ENCODE data around the gene VEPH1. TPM values are rescaled to one million over a fixed set of nuclear protein-coding genes. Genes with fewer than 3 reads are reported as not detected.
A peak's percentile ranks its signal among the peaks of the same experiment; 100 is the strongest.

VEPH1 gene
- total and polyA plus RNA-seq, 2 experiments from 2014 or later, result 36.8 to 44.0 TPM

DNA sequence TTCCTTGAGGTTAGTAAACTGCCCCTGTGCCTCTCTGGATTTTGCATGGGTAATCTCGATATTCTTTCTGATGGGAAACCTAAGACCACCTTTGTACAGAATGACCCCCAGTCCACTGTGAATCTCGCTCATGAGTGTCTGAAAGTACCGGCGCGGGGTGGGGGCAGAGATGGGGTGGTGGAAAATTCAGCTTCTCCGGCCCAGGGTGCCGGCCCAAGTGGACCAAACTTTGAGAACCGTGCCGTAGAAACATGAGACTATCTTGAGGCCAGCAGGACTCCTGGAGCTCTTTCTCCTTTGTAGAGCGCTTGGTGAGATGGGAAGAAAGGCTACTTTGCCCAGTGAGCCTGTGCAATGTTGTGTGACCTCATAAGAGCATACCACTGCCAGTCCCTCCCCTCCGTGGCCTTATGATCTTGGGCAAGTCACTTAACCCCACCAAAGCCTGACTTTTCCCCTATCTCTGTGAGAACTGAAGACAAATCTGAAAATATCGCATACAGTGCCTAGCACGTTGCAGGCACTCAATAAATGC, 40.4 kb upstream of the VEPH1 start:
- H4K20me1 ChIP-seq (ENCODE audit: insufficient read depth), result no peaks in the 10 kb centered on the region
- H3K36me3 ChIP-seq (ENCODE audit: low read depth), result no peaks in the 10 kb centered on the region
- H3K27me3 ChIP-seq (replicated peaks; ENCODE audit: insufficient read depth), result no peaks in the 10 kb centered on the region
- H3K4me2 ChIP-seq (ENCODE audit: unreplicated experiment), result peak overlapping the region; percentile 90
- peak; percentile 43 for DNase-seq
- H3K9ac ChIP-seq, result peak overlapping the region; percentile 83
- no peak overlapping the region for H3K27ac ChIP-seq
- no peaks in the 10 kb centered on the region for H3K9me2 ChIP-seq (ENCODE audit: insufficient read depth)
- peaks cover 18% of the 10 kb centered on the region for H3F3A ChIP-seq (ENCODE audit: insufficient read depth)
- 51 to 54% methylated on average over 13 of the region's 13 CpGs for WGBS, 2 experiments (ENCODE audit: low coverage in 1 of 2, low lambda C conversion rate in 2 of 2, missing lambda C conversion rate in 2 of 2)
- H2AFZ ChIP-seq, result peak overlapping the region; percentile 95
- peaks cover 13% of the 10 kb centered on the region for H3K79me2 ChIP-seq (ENCODE audit: insufficient read depth)
- peaks cover 11% of the 10 kb centered on the region; the same call in 1 of the 2 replicates for H3K4me1 ChIP-seq (ENCODE audit: insufficient read depth)
- peak overlapping the region; percentile 79 for H3K4me3 ChIP-seq
- TF ChIP-seq EZH2 (IDR thresholded peaks at IDR 0.05; ENCODE audit: insufficient read depth, poor library complexity, severe bottlenecking) (no peak), EZH2phosphoT487 (IDR thresholded peaks at IDR 0.05; ENCODE audit: insufficient read depth, low read depth) (no peak)
- H3K9me3 ChIP-seq (ENCODE audit: low read depth), result no peaks in the 10 kb centered on the region
- in situ Hi-C loops (cut with MboI), result no loop called here

DNA sequence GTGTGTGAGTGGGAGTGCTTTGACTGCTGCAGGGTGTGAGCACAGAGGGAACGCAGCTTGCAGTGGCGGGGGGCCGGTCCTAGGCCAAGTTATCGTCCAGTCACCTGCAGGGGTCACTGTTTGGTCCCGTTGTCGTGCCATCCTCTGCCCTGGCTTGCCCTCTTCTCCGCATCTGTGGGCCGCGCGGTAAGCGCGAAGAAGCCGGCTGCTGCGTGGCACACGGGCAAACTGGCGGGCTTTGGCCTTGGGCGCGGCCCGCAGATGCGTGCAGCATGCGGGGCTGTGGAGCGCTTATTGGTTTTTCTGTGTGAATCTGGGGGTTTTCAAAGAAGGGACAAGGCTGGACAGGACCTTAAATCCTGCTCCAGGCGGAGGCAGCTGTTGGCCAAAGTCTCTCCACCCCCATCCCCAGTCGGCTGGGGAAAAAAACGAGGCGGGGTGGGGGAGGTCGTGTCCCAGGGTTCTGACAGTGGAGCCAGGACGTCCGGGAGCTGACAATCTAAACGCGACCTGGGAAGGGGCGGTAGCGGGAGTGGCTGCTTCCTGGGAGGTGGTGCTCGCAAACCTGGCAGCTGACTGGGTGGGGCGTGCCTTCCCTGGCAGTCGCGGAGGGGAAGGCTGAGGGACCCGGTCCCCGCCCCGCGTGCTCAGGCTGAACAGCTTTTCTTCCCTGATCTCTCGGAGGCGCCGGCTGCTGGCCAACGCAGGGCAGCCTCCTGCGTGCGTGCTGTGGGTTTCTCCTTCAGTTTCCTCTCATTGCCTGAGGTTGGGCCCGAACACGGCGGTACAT, 39.7 kb upstream of the VEPH1 start:
- H3K27ac ChIP-seq, result no peak overlapping the region
- TF ChIP-seq EZH2 (IDR thresholded peaks at IDR 0.05; ENCODE audit: insufficient read depth, poor library complexity, severe bottlenecking), result no peak
- TF ChIP-seq EZH2phosphoT487 (IDR thresholded peaks at IDR 0.05; ENCODE audit: insufficient read depth, low read depth), result no peak
- H3K27me3 ChIP-seq (replicated peaks; ENCODE audit: insufficient read depth), result no peaks in the 10 kb centered on the region
- peaks cover 11% of the 10 kb centered on the region; the same call in 1 of the 2 replicates for H3K4me1 ChIP-seq (ENCODE audit: insufficient read depth)
- in situ Hi-C loops (cut with MboI), result no loop called here
- peak overlapping the region; percentile 95 for H2AFZ ChIP-seq
- WGBS, 2 experiments (ENCODE audit: low coverage in 1 of 2, low lambda C conversion rate in 2 of 2, missing lambda C conversion rate in 2 of 2), result 9 to 12% methylated on average over 47 to 50 of the region's 50 CpGs
- peaks cover 18% of the 10 kb centered on the region for H3F3A ChIP-seq (ENCODE audit: insufficient read depth)
- H4K20me1 ChIP-seq (ENCODE audit: insufficient read depth), result no peaks in the 10 kb centered on the region
- H3K36me3 ChIP-seq (ENCODE audit: low read depth), result no peaks in the 10 kb centered on the region
- peak overlapping the region; percentile 83 for H3K9ac ChIP-seq
- peak overlapping the region; percentile 79 for H3K4me3 ChIP-seq
- H3K4me2 ChIP-seq (ENCODE audit: unreplicated experiment), result peak overlapping the region; percentile 90
- peak; percentile 89 for DNase-seq
- no peaks in the 10 kb centered on the region for H3K9me3 ChIP-seq (ENCODE audit: low read depth)
- no peaks in the 10 kb centered on the region for H3K9me2 ChIP-seq (ENCODE audit: insufficient read depth)
- H3K79me2 ChIP-seq (ENCODE audit: insufficient read depth), result peaks cover 6% of the 10 kb centered on the region

DNA sequence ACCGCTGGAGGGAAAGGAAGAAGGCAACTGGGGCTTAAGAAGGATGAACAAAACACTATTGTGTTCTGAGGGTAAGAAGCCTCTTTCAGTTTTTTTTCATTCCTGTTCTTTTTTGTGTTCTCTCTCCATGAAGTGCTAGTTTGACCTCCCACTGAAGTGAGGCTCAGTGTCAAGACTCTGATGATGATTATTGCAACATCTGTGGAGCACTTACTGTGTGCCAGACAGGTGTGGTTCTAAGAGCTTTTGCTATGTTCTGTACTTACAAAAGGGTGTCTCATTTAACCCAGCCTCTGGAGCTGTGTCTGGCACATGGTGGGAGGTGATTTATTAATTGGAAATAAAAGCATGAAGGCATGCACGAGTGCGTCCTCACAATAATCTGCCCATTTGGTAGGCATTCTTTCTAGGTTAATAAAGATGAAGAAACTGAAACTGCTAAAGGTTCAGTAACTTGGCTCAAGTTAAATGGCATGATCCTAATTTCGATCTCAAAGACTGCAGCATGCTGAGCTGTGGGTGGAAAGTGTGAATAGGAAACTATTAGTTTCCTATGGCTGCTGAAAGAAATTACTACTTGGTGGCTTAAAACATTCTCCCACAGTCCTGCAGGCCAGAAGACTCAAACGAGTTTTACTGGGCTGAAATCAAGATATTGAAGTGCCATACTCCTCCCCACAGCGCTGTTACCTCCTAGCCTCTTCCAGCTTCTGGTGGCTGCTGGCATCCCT, 38.5 kb upstream of the VEPH1 start:
- H3K4me3 ChIP-seq, result no peak overlapping the region
- H3K9ac ChIP-seq, result no peak overlapping the region
- TF ChIP-seq EZH2 (IDR thresholded peaks at IDR 0.05; ENCODE audit: insufficient read depth, poor library complexity, severe bottlenecking), result no peak
- no peaks in the 10 kb centered on the region for H3K9me3 ChIP-seq (ENCODE audit: low read depth)
- no peaks in the 10 kb centered on the region for H3K36me3 ChIP-seq (ENCODE audit: low read depth)
- peaks cover 11% of the 10 kb centered on the region; the same call in 1 of the 2 replicates for H3K4me1 ChIP-seq (ENCODE audit: insufficient read depth)
- WGBS, 2 experiments (ENCODE audit: low coverage in 1 of 2, low lambda C conversion rate in 2 of 2, missing lambda C conversion rate in 2 of 2), result 58 to 60% methylated on average over 6 of the region's 6 CpGs
- H3K9me2 ChIP-seq (ENCODE audit: insufficient read depth), result no peaks in the 10 kb centered on the region
- H3K27ac ChIP-seq, result no peak overlapping the region
- no peaks in the 10 kb centered on the region for H3K27me3 ChIP-seq (replicated peaks; ENCODE audit: insufficient read depth)
- H3K79me2 ChIP-seq (ENCODE audit: insufficient read depth), result peaks cover 4% of the 10 kb centered on the region; the same call in 1 of the 2 replicates
- no peak overlapping the region for H3K4me2 ChIP-seq (ENCODE audit: unreplicated experiment)
- H4K20me1 ChIP-seq (ENCODE audit: insufficient read depth), result no peaks in the 10 kb centered on the region
- in situ Hi-C loops (cut with MboI), result no loop called here
- no peak for DNase-seq
- H2AFZ ChIP-seq, result peak overlapping the region; percentile 95; the same call in 1 of the 2 replicates
- peaks cover 18% of the 10 kb centered on the region for H3F3A ChIP-seq (ENCODE audit: insufficient read depth)

- Histone ChIP-seq H3K9me3 (ENCODE audit: low read depth) (no peaks in the 10 kb centered on the region), H3F3A (ENCODE audit: insufficient read depth) (peaks cover 18% of the 10 kb centered on the region), H3K9me2 (ENCODE audit: insufficient read depth) (no peaks in the 10 kb centered on the region), H3K9ac (no peak overlapping the region), H3K4me3 (no peak overlapping the region), H3K79me2 (ENCODE audit: insufficient read depth) (no peaks in the 10 kb centered on the region), H4K20me1 (ENCODE audit: insufficient read depth) (no peaks in the 10 kb centered on the region), H3K27ac (no peak overlapping the region), H3K4me2 (ENCODE audit: unreplicated experiment) (no peak overlapping the region), H3K27me3 (replicated peaks; ENCODE audit: insufficient read depth) (no peaks in the 10 kb centered on the region), H2AFZ (no peak overlapping the region), H3K4me1 (ENCODE audit: insufficient read depth) (peaks cover 11% of the 10 kb centered on the region; the same call in 1 of the 2 replicates), H3K36me3 (ENCODE audit: low read depth) (no peaks in the 10 kb centered on the region)
- TF ChIP-seq EZH2 (IDR thresholded peaks at IDR 0.05; ENCODE audit: insufficient read depth, poor library complexity, severe bottlenecking) (no peak), EZH2phosphoT487 (IDR thresholded peaks at IDR 0.05; ENCODE audit: insufficient read depth, low read depth) (no peak)
- in situ Hi-C loops (cut with MboI), result no loop called here
- DNase-seq, result no peak
- 93 to 97% methylated on average over 3 of the region's 3 CpGs for WGBS, 2 experiments (ENCODE audit: low coverage in 1 of 2, low lambda C conversion rate in 2 of 2, missing lambda C conversion rate in 2 of 2)
These were observed 37.4 kb upstream of the VEPH1 start for GRCh38 chr3:157540656-157541055.

Data from GM23248 (cell line).